PFSK-1 (cell line): Measurements from ENCODE around the gene MED8.

Source experiments
- FOXP2 ChIP-seq: optimal IDR thresholded peaks from 2 replicates; pipeline ENCODE3; 2011; ENCODE audit warnings: borderline replicate concordance, control low read depth, inconsistent platforms; ENCODE audit not compliant: insufficient read depth; ENCODE audit errors: extremely low read length, extremely low read depth
- POLR2AphosphoS5 ChIP-seq: IDR thresholded peaks from 2 replicates; pipeline ENCODE4 v1.6.1; 2012; ENCODE audit warnings: low read depth, mild to moderate bottlenecking, control low read depth, low read length, moderate library complexity
- SIN3A ChIP-seq: IDR thresholded peaks from 2 replicates; pipeline ENCODE4 v1.6.1; 2012; ENCODE audit warnings: mild to moderate bottlenecking, low read length, moderate library complexity, borderline replicate concordance; ENCODE audit not compliant: insufficient read depth
- TAF1 ChIP-seq: IDR thresholded peaks from 2 replicates; pipeline ENCODE4 v1.6.1; 2012; ENCODE audit warnings: low read length, control low read depth, borderline replicate concordance; ENCODE audit not compliant: insufficient read depth
- TF ChIP-seq, protein P1 (sequence below), 2 experiments: IDR thresholded peaks; 2 replicates each; pipeline versions ENCODE4 v1.6.1 to v1.8.0; 2011 to 2012; ENCODE audit warnings: low read depth in 2 of 2, low read length in 2 of 2, control low read depth in 1 of 2, inconsistent platforms in 1 of 2, mild to moderate bottlenecking in 1 of 2, moderate library complexity in 1 of 2; ENCODE audit not compliant: insufficient read depth in 1 of 2

Gene MED8

DNA sequence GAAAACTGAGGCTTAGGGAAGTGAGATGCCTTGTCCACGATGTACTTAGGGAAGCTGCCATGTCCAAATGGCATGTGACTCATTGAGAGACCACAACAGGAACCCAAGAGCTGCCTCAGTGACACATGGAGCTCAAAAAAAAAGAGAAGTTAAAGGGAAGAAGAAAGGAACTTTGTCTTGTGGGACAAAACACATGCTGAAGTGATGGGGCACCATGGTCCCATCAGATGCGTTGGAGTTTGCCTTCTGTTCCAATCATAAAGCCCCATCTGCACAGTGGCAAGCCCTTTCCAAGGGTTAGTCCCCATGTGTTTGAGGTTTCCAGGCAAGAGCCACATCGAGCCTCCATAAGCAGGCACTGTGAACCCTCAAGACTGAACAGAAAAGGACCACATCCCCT is 8.0 kb downstream of the MED8 start:
- no peak for TF ChIP-seq TAF1
- TF ChIP-seq, protein P1, sequence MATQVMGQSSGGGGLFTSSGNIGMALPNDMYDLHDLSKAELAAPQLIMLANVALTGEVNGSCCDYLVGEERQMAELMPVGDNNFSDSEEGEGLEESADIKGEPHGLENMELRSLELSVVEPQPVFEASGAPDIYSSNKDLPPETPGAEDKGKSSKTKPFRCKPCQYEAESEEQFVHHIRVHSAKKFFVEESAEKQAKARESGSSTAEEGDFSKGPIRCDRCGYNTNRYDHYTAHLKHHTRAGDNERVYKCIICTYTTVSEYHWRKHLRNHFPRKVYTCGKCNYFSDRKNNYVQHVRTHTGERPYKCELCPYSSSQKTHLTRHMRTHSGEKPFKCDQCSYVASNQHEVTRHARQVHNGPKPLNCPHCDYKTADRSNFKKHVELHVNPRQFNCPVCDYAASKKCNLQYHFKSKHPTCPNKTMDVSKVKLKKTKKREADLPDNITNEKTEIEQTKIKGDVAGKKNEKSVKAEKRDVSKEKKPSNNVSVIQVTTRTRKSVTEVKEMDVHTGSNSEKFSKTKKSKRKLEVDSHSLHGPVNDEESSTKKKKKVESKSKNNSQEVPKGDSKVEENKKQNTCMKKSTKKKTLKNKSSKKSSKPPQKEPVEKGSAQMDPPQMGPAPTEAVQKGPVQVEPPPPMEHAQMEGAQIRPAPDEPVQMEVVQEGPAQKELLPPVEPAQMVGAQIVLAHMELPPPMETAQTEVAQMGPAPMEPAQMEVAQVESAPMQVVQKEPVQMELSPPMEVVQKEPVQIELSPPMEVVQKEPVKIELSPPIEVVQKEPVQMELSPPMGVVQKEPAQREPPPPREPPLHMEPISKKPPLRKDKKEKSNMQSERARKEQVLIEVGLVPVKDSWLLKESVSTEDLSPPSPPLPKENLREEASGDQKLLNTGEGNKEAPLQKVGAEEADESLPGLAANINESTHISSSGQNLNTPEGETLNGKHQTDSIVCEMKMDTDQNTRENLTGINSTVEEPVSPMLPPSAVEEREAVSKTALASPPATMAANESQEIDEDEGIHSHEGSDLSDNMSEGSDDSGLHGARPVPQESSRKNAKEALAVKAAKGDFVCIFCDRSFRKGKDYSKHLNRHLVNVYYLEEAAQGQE (IDR thresholded peaks at IDR 0.05; ENCODE audit: insufficient read depth in 1 of 2, low read depth in 2 of 2, low read length in 2 of 2), result no peak
- TF ChIP-seq SIN3A, result no peak
- no peak for TF ChIP-seq POLR2AphosphoS5
- TF ChIP-seq FOXP2, result no peak

DNA sequence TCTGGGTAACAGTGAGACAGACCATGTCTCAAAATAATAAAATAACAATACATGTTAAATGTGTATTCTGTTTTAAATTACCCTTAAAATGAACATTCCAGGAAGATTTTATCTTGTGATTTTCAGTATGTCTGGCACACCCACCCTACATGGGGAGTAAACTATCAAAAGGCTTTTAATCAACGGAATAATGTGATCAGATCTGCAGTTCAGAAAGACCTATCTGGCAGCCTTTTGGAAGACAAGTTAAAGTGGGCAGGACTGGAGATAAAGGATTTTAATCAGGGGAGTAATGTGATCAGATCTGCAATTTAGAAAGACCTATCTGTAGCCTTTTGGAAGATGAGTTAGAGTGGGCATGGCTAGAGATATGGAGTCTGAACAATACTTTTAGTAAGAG is 10.1 kb downstream of the MED8 start:
- TF ChIP-seq FOXP2 (no peak), POLR2AphosphoS5 (no peak), TAF1 (no peak)
- TF ChIP-seq, protein P1 (IDR thresholded peaks at IDR 0.05; ENCODE audit: insufficient read depth in 1 of 2, low read depth in 2 of 2, low read length in 2 of 2), result no peak

DNA sequence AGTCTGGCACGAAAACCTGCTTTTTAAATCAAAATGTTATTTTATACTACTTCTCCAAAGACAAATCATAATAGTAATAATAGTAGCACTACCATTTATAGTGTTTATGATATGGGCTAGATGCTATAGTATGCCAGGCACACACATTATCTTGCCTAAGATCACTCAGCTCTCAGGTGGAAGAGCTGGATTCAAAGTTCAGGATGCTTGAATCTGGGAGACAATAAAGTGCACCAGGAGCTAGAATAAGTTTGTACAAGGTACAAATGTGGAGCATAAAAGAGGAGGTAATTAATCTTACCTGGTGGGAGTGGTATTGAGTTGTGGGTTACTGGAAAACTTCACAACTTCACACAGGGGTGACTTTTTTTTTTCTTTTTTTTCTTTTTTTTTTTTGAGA is 11.8 kb downstream of the MED8 start:
- TF ChIP-seq SIN3A, result no peak
- no peak for TF ChIP-seq FOXP2
- TF ChIP-seq, protein P1 (IDR thresholded peaks at IDR 0.05; ENCODE audit: insufficient read depth in 1 of 2, low read depth in 2 of 2, low read length in 2 of 2), result no peak
- no peak for TF ChIP-seq TAF1
- TF ChIP-seq POLR2AphosphoS5, result no peak

DNA sequence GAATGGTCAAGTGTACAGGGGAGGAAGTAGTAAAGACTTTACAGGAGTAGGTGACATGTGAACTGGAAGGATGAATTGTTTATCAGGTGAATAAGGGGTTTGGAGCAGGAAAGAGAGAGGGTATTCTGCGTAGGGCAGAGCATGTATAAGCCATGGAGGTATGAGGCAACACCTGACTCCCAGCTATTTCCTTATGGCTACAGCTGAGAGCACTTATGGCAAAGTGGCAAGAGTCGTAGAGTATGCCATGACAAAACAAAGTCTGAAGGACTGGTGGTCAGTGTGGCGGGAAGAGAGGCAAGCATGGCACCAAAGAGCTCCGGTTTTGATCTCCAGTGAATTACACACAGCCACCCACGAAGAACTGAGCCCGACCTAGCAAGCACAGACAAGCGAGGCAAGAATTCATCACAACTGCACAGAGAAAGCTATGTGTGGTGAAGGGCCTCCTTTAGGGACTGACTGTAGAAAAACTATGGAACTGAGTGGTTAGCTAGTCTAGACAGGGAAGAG is 12.8 kb downstream of the MED8 start:
- TF ChIP-seq TAF1 (no peak), SIN3A (no peak), FOXP2 (no peak), POLR2AphosphoS5 (no peak)
- TF ChIP-seq, protein P1 (IDR thresholded peaks at IDR 0.05; ENCODE audit: insufficient read depth in 1 of 2, low read depth in 2 of 2, low read length in 2 of 2), result no peak
